BLaER1 treated with 17β-estradiol and CSF1 and Interleukin-3, amounts not matched to agents 10 nM and 100 nM (cell line): Measurements from ENCODE around the gene GRIK2.

Source experiments
- H3K27ac ChIP-seq, 11 experiments: shearing (Covaris generic); formaldehyde crosslinking; 2 replicates each; pipeline ENCODE4 v1.8.1; 2022
- H3K27me3 ChIP-seq, 11 experiments: shearing (Covaris generic); formaldehyde crosslinking; 2 replicates each; pipeline ENCODE4 v1.8.1; 2022
- H3K36me3 ChIP-seq, 11 experiments: shearing (Covaris generic); formaldehyde crosslinking; 2 replicates each; pipeline ENCODE4 v1.8.1; 2022
- H3K4me1 ChIP-seq, 10 experiments: shearing (Covaris generic); formaldehyde crosslinking; 2 replicates each; pipeline ENCODE4 v1.8.1; 2022
- H3K4me2 ChIP-seq, 11 experiments: shearing (Covaris generic); formaldehyde crosslinking; 2 replicates each; pipeline ENCODE4 v1.8.1; 2022
- H3K4me3 ChIP-seq, 10 experiments: shearing (Covaris generic); formaldehyde crosslinking; 2 replicates each; pipeline ENCODE4 v1.8.1; 2022
- H3K9ac ChIP-seq, 11 experiments: shearing (Covaris generic); formaldehyde crosslinking; 2 replicates each; pipeline ENCODE4 v1.8.1; 2022
- H3K9me3 ChIP-seq, 11 experiments: shearing (Covaris generic); formaldehyde crosslinking; replicated peaks in 1 of 11; 2 replicates each; pipeline ENCODE4 v1.8.1; 2022
- H4K20me1 ChIP-seq, 11 experiments: shearing (Covaris generic); formaldehyde crosslinking; 2 replicates each; pipeline ENCODE4 v1.8.1; 2022
- Cebpa-rat ChIP-seq, 11 experiments: shearing (Covaris generic); IDR thresholded peaks; 2 replicates each; pipeline ENCODE4 v1.8.1; 2022

GRIK2 gene

GRCh38 chr6:101783287-101783686 is 389.8 kb downstream of the GRIK2 start:
- no peak overlapping the region for H3K4me3 ChIP-seq
- no peaks in the 10 kb centered on the region for H3K27me3 ChIP-seq
- no peak for TF ChIP-seq Cebpa-rat (IDR thresholded peaks at IDR 0.05)
- H3K36me3 ChIP-seq = no peaks in the 10 kb centered on the region
- H3K4me1 ChIP-seq = no peaks in the 10 kb centered on the region
- H3K4me2 ChIP-seq = no peak overlapping the region
- H4K20me1 ChIP-seq = no peaks in the 10 kb centered on the region
- H3K9ac ChIP-seq = no peak overlapping the region
- peaks cover 0 to 14% (median 5%) of the 10 kb centered on the region in 11 experiments; a peak in 6 of 22 replicates for H3K9me3 ChIP-seq
- no peak overlapping the region for H3K27ac ChIP-seq

GRCh38 chr6:101784094-101784493 is 390.6 kb downstream of the GRIK2 start:
- no peaks in the 10 kb centered on the region for H3K27me3 ChIP-seq
- H3K9ac ChIP-seq = no peak overlapping the region
- TF ChIP-seq Cebpa-rat (IDR thresholded peaks at IDR 0.05) = no peak
- no peak overlapping the region for H3K27ac ChIP-seq
- H3K4me3 ChIP-seq = no peak overlapping the region
- H3K4me1 ChIP-seq = no peaks in the 10 kb centered on the region
- peaks cover 0 to 14% (median 5%) of the 10 kb centered on the region in 11 experiments; a peak in 6 of 22 replicates for H3K9me3 ChIP-seq
- no peaks in the 10 kb centered on the region for H3K36me3 ChIP-seq
- H3K4me2 ChIP-seq = no peak overlapping the region
- H4K20me1 ChIP-seq = no peaks in the 10 kb centered on the region

- H3K4me1 ChIP-seq = no peaks in the 10 kb centered on the region
- no peaks in the 10 kb centered on the region for H3K9me3 ChIP-seq
- no peaks in the 10 kb centered on the region for H4K20me1 ChIP-seq
- no peak overlapping the region for H3K4me2 ChIP-seq
- no peaks in the 10 kb centered on the region for H3K27me3 ChIP-seq
- no peaks in the 10 kb centered on the region for H3K36me3 ChIP-seq
- H3K4me3 ChIP-seq = no peak overlapping the region
- TF ChIP-seq Cebpa-rat (IDR thresholded peaks at IDR 0.05) = no peak
- no peak overlapping the region for H3K27ac ChIP-seq
- H3K9ac ChIP-seq = no peak overlapping the region
Measured at GRCh38 chr6:101799531-101799930, 406.0 kb downstream of the GRIK2 start.

- Histone ChIP-seq H3K36me3 (no peaks in the 10 kb centered on the region), H3K27me3 (no peaks in the 10 kb centered on the region), H3K4me3 (no peak overlapping the region), H3K4me2 (no peak overlapping the region), H3K9ac (no peak overlapping the region), H3K27ac (no peak overlapping the region), H4K20me1 (no peaks in the 10 kb centered on the region), H3K9me3 (no peaks in the 10 kb centered on the region), H3K4me1 (no peaks in the 10 kb centered on the region)
- no peak for TF ChIP-seq Cebpa-rat (IDR thresholded peaks at IDR 0.05)
Measured at GRCh38 chr6:101800598-101800997, 407.1 kb downstream of the GRIK2 start.

- Histone ChIP-seq H3K36me3 (no peaks in the 10 kb centered on the region), H3K27me3 (no peaks in the 10 kb centered on the region), H3K4me3 (no peak overlapping the region), H3K9ac (no peak overlapping the region), H3K4me2 (no peak overlapping the region), H3K4me1 (no peaks in the 10 kb centered on the region), H4K20me1 (no peaks in the 10 kb centered on the region), H3K9me3 (no peaks in the 10 kb centered on the region), H3K27ac (no peak overlapping the region)
- no peak for TF ChIP-seq Cebpa-rat (IDR thresholded peaks at IDR 0.05)
Measured at GRCh38 chr6:101803136-101803535, 409.6 kb downstream of the GRIK2 start.

- no peak overlapping the region for H3K27ac ChIP-seq
- no peak overlapping the region for H3K4me2 ChIP-seq
Measured at GRCh38 chr6:101806241-101806640, 412.7 kb downstream of the GRIK2 start.

GRCh38 chr6:101811108-101811507 is 417.6 kb downstream of the GRIK2 start:
- Histone ChIP-seq H3K4me2 (no peak overlapping the region), H3K4me3 (no peak overlapping the region), H3K27me3 (no peaks in the 10 kb centered on the region), H3K9ac (no peak overlapping the region), H3K36me3 (no peaks in the 10 kb centered on the region), H3K27ac (no peak overlapping the region), H3K4me1 (no peaks in the 10 kb centered on the region), H3K9me3 (no peaks in the 10 kb centered on the region), H4K20me1 (no peaks in the 10 kb centered on the region)
- TF ChIP-seq Cebpa-rat (IDR thresholded peaks at IDR 0.05) = no peak

More at GRCh38 chr6:101806241-101806640, 412.7 kb downstream of the GRIK2 start:
- TF ChIP-seq Cebpa-rat (IDR thresholded peaks at IDR 0.05) = no peak
- Histone ChIP-seq H3K9ac (no peak overlapping the region), H4K20me1 (no peaks in the 10 kb centered on the region), H3K9me3 (no peaks in the 10 kb centered on the region), H3K27me3 (no peaks in the 10 kb centered on the region), H3K4me1 (no peaks in the 10 kb centered on the region), H3K36me3 (no peaks in the 10 kb centered on the region), H3K4me3 (no peak overlapping the region)

- Histone ChIP-seq H3K27ac (no peak overlapping the region), H3K36me3 (no peaks in the 10 kb centered on the region), H3K9me3 (no peaks in the 10 kb centered on the region), H3K27me3 (no peaks in the 10 kb centered on the region), H3K4me2 (no peak overlapping the region), H3K4me1 (peaks cover 0 to 9% (median 0%) of the 10 kb centered on the region in 10 experiments; a peak in 4 of 20 replicates), H3K9ac (no peak overlapping the region), H4K20me1 (no peaks in the 10 kb centered on the region), H3K4me3 (no peak overlapping the region)
- TF ChIP-seq Cebpa-rat (IDR thresholded peaks at IDR 0.05) = no peak
Measured at GRCh38 chr6:101816716-101817115, 423.2 kb downstream of the GRIK2 start.

- TF ChIP-seq Cebpa-rat (IDR thresholded peaks at IDR 0.05) = no peak
- Histone ChIP-seq H3K4me1 (peaks cover 0 to 9% (median 0%) of the 10 kb centered on the region in 10 experiments; a peak in 4 of 20 replicates), H3K27me3 (no peaks in the 10 kb centered on the region), H3K4me2 (peak overlapping the region in 2 of 11 experiments; percentile 2 to 9; a peak in 2 of 22 replicates), H4K20me1 (no peaks in the 10 kb centered on the region), H3K9ac (no peak overlapping the region), H3K4me3 (no peak overlapping the region), H3K36me3 (no peaks in the 10 kb centered on the region), H3K9me3 (no peaks in the 10 kb centered on the region), H3K27ac (no peak overlapping the region)
Measured at GRCh38 chr6:101818051-101818450, 424.5 kb downstream of the GRIK2 start.

GRCh38 chr6:101824551-101825345 is 431.2 kb downstream of the GRIK2 start:
- no peak for TF ChIP-seq Cebpa-rat (IDR thresholded peaks at IDR 0.05)
- Histone ChIP-seq H3K27ac (no peak overlapping the region), H3K36me3 (no peaks in the 10 kb centered on the region), H3K9me3 (peaks cover 0 to 9% (median 5%) of the 10 kb centered on the region in 11 experiments; a peak in 5 of 22 replicates), H3K4me2 (no peak overlapping the region), H3K27me3 (no peaks in the 10 kb centered on the region), H3K9ac (no peak overlapping the region), H3K4me3 (no peak overlapping the region), H4K20me1 (no peaks in the 10 kb centered on the region), H3K4me1 (0 out of 20 replicates have a peak, but pooled peaks cover 0 to 6% (median 0%) of the 10 kb centered on the region in 10 experiments)
